ENCODE measurements around the gene JAKMIP2.
"Not testable (repeated sequence)": the region's sequence is repeated elsewhere in the genome, so short reads cannot be mapped to it uniquely, and the experiment has no call there.

Gene JAKMIP2

DNA sequence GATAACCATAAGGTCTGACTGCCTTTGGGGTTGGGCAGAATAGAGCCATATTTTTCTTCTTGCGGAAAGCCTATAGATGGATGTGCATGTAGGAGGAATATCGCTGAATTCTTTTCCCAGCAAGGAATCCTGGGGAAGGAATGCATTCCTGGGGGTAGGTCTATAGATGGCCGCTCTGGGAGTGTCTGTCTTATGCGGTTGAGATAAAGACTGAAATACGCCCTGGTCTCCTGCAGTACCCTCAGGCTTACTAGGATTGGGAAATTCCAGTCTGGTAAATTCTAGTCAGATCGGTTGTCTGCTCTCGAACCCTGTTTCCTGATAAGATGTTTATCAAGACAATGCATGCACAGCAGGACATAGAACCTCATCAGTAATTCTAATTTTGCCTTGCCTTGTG lies 202.1 kb downstream of the JAKMIP2 start:
- DNase-seq = not testable (repeated sequence)

DNA sequence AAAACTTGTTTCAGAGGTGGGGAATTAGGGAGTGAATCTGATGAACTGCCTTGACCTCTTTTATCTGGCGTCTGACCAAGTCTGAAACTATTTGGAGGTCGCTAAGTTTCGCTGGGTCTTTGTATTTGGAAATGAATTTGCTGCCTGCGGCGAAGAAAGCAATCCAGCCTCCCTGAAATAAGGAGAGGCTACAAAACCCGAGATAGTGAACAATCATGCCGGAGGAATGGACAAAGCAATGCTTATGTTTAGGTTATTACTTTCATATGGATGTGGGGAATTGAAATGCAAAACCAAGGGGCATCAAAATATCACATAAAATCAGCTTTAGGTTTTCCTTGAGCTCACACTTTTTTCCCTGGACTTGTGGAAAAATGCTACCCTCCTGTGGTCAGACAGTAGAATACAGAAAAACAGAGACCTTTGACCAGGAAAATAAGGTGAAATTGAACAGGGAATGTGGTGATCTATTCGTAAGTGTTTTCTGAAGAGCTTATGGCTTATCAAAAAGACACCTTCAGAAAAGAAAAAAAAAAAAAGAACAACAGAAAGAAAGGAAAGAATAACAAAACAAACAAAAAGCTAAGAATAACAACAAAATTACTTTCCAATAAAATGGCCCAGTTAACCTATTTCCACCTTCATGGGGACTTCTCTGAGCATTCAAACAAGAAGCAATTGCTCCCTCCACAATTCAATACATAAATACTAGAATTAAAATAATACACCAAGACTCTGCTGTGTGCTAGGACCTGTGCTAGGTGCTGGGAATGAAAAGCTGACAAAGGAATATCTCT lies 204.1 kb downstream of the JAKMIP2 start:
- DNase-seq = no peak

DNA sequence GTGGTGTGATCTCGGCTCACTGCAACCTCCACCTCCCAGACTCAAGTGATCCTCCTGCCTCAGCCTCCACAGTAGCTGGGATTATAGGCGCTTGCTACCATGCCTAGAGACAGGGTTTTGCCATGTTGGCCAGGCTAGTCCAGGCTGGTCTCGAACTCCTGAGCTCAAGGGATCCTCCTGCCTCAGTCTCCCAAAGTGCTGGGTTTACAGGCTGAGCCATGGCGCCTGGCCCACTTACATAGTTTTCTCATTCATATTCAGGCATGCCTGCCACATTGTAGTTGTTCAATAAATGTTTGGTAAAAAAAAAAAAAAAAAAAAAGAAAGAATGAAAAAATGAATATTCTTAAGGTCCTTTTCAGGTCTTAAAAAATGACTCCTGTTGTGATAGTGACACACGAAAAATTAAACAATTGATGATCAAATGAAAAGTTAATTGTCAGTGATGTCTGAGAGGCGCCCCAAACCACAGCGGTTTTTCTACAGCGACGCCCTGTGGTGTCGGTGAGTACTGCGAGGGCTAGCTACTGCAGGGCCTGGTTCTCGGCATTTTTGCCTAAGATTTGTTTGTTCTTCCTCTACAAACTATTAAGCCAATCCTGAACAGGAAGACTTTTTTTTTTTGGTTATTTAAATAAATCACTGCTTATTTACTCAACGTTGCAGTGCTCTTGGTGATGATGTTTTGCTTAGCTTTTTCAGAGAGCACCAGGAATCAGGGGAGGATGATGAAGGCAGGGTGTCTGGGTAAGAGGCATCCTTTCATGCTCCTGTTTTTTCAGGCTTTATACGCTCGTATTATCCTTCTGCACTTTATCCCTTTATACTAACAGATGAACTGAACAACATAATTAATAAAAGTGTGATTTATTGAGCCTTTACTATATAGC lies 205.6 kb downstream of the JAKMIP2 start:
- peak; percentile 1 for DNase-seq

DNA sequence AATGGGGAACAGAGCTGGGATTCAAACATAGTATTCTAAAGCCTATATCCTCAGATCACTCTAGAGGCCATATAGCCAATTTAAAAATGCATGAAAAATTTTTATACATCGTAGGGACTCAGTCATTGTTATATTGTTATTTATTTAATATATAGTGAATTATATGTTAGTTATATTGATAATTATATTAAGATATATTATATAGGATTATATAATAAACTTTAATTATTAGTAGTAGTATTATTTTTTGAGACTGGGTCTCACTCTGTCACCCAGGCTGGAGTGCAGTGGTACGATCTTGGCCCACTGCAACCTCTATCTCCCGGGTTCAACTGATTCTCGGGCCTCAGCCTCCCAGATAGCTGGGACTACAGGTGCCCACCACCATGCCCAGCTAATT lies 206.9 kb downstream of the JAKMIP2 start:
- no peak for DNase-seq

DNA sequence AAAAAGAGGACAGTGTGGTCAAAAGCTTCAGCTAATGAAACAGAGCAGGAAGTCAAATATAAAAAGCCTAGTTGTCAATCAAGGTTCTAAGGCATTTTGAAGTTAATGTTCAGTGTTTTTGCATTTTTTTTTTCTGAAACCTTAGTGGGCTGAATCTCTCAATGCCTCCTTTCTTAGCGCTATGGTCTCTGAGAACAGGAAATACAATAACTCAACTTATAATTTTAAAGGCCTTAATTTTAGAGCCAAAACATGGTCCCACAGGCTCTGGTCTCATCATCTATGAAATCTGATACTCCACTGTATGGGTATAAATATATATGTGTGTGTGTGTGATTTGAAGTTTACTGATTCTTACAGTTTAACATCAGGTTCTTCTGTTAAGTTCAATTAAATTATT lies 209.3 kb downstream of the JAKMIP2 start:
- DNase-seq = no peak

DNA sequence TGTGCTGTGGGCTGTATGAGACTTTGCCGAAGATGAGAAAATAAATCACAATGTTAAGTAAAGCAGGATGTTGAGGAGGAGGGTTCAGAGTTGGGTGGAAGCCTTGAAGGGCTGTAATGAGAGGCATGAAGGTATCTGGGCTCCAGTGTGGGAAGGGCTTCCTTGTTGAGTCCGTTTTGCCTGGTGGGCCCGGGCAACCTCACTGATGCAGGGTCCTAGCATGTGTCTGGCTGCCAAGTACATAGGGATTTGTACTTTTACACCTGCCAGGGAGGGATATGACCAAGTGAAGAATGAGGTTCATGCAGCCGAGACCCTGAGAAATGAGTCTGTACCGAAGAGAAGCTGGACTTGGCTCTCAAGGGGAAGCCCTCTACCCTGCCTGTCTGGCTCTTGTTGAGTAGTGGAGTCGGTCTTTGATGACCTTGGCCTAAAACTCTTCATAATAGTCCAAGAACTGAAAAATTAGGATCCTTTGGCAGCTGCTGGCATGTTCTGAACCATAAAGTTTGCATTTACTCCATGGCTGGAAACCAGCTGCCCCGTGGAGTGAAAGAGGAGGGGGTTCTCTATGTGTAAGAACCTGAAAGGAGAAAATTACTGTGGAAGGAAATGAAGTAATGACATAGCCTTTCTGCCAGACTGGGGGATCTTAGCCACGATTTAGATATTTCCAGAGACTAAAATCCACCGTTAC lies 213.7 kb downstream of the JAKMIP2 start:
- no peak for DNase-seq

DNA sequence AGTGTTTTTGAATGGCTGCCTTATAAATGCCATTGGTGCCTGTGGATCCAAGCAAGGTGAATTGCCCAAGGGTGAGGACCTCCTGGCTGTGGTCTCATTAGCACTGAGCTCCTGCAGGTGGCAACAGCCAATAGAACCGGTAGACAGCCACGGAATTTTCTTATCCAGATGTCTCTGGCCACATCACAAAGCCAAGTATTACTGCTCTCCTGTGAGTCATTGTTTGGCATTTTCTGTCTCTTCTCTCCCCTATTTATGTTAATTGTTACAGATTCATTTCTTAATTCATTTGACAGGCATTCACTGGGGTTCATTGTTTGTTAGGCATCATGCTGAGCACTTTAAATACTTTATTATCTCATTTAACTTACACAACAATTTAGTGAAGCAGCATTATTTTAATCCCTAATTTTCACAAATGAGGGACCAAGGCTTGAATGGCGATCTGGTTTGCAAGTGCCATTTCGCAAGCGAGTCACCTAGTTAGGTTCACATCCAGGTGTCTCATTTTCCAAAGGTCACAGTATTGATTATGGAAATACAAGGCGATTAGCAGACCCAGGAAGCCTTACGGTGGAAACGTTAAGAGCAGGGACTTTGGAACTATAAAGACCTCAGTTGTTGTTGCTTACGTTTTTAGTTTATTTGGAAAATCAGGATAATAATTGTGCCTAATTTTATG lies 214.5 kb downstream of the JAKMIP2 start:
- DNase-seq = no peak

DNA sequence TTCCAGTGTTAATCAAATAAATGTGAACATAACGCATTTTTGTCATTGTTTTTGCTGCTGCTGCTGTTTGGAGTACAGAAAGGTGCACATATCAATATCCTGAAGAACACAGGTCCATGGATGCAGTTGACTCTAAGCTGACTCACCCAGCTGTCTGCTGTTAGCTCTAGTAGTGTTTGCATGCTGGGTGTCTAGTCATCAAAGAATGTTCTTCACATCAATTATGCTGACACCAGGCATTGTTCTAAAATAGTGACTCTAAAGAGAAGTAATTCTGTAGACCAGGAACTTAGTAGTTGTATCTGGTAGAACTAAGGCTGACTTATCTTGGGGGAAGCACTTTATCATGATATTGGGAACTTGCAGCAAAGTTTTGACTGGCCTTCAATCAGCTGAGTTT lies 217.0 kb downstream of the JAKMIP2 start:
- no peak for DNase-seq

DNA sequence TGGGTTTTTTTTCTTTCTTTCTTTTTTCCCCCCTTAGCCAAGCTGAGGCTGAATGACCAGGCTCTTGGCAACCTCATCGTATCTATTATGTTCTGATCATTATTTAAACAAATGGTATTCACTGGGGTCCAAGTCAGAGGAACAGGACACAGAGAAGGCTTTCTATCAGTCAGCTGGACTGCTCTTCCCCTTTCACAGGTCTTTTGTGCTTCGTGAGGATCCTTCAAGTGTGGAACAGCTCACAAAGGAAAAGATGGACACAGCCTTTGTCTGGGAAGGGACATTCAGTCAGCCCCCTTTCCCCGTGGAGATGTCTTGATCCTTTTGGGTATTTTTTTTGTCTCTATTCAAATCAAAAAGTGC lies 218.4 kb downstream of the JAKMIP2 start:
- DNase-seq = no peak

DNA sequence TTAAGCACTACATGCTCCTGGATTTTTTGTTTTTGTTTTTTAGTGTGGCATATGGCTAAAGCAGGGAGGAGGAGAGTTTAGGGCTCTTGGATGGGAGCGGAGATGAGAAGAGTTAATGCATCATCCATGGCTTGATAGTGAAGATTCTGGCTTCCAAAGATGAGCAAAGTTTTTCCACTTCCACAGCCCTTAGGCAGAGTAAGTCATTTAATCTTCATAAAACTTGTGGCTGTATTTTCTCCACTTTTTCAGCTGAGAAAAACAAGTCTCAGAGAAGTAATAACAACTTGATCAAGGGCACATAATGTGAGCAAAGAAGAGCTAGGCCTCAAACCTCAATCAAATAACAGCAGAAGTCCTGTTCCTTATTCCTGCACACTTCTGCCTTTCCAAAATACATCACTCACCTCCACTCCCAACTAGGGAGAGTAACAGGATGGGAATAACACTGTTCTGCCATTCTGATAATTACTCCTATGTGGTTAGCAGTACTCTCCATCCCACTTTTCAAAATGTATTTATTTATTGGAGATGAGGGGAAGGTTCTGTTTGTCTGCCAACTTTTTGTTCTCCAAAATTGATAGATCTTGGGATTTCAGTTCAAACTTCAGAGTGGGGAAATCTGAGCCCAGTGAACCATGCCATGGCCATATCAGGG lies 218.9 kb downstream of the JAKMIP2 start:
- DNase-seq = no peak

DNA sequence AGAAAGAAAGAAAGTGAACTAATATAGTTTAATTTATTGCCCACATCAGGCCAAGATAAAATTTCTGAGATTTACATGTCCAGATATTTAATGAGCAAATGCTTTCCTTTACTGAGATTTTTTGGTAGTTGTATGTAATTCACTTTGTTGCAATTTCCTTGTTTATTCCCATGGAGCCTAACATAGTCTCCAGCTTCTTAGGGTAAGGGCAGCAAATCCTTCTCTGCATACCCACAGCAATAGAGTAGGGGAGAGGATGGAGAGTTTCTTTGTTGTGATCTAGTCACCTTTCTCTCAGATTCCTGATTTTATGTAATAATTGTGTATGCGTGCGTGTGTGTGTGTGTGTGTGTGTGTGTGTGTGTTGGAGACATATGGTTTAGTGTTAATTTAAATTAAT lies 221.1 kb downstream of the JAKMIP2 start:
- DNase-seq = no peak

DNA sequence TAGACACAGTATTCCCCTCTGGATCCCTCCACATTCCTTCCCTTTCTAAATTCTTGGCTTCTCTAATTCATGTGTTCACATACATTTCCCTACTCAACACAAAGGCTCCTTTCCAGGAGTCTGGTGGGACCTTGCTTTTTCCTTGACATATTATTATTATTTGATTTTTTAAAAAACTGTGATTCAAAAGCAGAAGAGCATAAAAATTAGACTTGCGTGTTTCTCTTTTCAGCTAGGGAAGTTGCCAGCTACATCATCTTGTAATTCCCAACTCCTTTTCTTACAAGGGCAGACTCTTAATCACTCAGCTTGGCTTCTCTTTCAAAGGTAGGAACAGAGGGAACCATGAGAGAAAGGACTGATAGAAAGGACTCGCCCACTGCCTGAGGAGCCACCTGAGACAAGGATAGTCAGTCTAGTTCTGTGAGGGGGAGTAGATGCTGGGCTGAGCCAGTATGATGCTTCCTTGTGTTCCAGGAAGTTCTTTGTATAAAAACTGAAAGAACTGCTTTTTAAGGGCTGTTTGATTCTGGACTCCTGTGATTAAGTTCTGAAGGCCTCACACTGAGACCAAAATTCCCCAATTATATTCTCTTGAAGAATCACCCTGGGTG lies 221.7 kb downstream of the JAKMIP2 start:
- DNase-seq = no peak

DNA sequence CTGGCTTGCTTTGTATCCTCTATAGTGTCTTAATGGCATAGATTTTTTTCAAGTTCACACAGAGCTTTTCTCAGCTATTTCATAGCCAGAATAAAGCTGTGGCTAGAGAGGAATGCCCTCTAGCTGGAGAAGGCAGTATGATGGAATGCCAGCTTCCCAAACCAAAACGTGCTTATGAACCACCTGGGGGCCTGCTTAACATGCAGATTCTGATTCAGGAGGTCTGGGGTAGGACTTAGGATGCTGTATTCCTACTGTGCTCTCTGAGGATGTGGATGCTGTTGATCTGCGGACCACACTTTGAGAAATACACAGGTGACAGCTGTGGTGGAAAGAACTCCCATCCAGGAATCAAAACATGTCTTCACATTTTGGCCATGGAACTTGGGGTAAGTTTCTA lies 222.8 kb downstream of the JAKMIP2 start:
- no peak for DNase-seq

DNA sequence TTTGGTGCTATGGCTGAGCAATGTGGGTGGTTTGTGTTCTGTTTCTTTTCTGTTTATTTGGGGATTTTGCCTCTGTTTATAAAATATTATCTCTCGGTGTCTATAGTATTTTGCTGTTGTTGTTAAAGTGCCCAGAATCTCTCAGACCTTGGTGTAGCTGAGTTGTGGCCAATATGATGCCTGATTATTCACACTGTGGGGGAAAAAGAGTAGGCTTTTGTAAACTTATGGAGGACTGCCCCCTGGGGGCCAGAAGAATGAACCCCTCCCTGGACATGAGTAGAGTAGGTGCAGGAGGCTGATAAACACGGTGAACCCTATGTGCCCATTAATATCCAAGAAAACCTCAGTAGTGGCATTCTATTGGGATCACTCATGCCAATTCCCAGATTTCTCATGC lies 223.7 kb downstream of the JAKMIP2 start:
- no peak for DNase-seq

DNA sequence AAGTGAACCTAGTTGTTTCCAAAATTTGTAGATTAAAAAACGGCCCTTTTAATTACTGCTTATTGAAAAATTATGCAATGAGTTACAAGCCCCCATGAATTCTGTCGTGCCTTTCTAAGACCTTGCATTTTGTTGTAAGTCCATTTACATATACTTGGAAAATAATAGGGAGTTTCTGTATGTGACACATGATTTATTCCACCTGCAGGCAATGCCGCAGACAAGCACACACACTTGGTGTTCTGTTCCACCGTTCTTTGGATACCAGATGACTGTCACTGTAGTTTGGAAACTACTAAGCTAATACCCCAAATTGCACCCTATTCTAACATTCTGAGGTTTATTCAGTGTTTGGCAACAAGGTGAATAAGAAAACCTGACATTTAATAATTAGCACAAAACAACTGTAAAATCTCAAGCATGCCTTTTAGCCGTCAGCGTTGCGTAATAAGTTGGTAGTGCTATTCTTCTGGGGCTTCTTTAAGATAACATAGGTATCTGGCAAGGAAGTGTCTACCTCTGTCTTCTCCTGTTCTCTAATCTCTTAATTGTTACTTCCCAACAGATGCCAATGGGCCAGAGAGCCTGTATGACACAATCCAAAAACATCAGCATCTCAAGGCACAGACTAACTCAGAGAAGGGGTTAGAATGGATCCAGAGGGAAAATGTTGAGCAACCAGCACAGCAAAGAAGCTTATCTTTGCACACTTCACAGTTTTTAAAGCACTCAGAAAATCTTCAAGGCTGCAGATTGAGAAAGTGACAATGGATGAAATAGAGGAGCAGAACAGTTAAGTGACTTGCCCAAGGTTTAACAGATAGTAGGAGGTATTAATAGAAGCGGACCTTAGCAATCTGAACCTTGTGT lies 224.4 kb downstream of the JAKMIP2 start:
- DNase-seq = no peak

DNA sequence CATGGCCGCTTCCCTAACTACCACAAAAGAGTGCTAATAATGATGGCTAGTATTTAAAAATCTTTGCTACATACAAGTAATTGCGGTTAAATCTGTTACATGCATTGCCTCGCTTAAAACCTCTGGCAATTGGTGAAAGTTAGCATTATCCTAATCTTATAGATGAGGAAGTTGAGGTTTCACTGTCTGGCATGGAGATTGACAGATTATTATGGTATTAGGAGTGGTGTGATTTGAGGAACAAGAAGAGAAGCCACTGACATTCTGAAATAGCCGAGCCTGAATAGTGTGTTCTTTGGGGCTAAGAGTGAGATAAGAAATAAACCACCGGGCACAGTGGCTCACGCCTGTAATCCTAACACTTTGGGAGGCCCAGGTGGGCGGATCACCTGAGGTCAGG lies 227.4 kb downstream of the JAKMIP2 start:
- no peak for DNase-seq

DNA sequence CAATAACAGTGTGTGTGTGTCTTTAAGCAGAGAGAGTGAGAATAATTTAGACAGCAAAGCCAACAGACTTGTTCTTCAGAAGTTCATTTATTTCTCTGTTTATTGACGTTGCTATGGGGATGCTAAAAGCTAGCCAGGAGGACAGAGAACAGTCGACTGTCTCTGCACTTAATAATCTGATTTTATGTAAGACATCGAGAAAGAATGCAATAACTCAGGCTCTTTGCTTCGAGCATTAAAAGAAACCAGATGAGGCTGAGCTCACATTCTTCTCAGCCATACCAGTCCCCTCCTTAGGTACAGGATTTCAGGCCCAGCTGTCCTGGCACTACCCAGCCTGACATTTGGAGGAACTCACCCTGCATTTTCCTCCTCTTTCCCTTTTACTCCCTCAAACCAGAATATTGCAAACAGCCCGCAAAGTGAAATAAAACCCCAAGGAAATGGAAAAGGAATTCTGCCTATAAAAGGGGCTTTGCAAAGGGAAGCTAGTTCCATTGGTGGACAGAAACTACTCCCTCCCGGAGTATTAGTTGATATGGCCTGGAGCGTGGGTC lies 228.2 kb downstream of the JAKMIP2 start:
- DNase-seq = no peak

DNA sequence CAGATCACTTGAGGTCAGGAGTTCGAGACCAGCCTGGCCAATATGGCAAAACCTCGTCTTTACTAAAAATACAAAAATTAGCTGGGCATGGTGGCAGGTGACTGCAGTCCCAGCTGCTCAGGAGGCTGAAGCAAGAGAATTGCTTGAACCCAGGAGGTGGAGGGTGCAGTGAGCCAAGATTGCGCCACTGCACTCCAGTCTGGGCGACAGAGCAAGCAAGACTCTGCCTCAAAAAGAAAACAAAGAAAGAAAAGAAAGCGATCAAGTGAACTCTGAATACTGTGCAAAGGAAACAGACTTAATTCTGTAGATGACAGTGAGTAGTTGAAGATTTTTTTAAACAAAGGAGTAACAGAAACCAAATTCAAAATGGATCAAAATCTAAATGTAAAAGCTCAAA lies 228.7 kb downstream of the JAKMIP2 start:
- DNase-seq = not testable (repeated sequence)

DNA sequence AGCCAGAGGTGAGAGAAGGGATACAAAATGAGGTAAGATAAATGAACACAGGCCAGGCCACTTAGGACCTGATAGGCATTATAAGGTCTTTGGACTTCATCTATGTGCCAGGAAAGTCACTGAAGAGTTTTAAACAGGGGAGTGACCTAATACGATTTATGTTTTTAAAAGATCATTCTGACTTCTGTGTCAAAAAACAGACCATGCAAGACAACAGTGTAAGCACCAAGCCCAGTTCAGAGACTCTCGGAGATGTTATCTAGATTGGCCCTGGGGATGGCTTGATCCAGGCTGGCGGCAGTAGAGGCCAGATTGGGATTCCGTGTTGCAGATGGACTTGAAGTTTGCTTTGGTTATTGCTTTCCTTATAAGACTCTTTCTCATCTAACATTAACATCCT lies 229.6 kb downstream of the JAKMIP2 start:
- DNase-seq = no peak

DNA sequence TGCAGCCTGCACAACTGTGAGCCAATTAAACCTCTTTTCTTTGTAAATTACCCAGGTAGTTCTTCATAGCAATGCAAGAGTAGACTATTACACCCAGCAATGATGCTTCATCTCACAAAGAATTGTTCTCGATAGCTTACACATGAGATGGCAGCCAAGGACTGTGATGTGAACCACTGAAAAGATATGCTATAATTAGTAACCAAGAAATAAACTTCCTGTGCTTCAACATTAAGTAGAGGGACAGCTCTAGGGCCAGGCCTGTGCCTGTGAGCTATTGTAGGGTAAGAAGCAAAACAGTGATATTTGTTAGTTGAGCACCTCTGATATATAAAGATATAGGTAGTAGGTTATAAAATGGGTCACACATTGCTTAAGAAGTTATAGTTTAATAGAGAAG lies 230.9 kb downstream of the JAKMIP2 start:
- DNase-seq = no peak

DNA sequence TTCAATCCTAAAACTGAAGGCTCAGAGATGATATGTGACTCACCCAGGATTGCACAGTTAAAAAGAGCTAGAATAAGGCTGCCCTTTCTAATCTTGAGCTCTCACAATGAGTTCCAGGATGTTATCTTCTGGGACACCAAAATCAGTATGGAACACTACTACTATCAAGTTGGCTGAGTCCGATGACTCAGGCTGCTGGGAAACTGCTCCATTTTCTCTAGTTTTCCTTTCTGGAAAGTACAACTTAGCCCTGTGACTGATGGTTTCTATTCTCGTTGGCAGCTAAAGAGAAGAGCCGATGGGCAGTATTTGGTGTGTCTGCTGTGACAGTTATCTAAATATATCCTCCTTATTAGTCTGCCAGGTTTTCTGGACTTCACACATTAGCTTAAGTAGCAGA lies 234.8 kb downstream of the JAKMIP2 start:
- no peak for DNase-seq
